Activated T-helper 1 cell treated with anti-CD3 and anti-CD28 coated beads, Interleukin-2, amount 50 U/mL, for 16 hours (primary cell): ENCODE results near the gene GRWD1.

ENCODE experiments used
- DNase-seq, 2 donors: peaks; one replicate each; pipeline ENCODE4 v3.0.0-alpha.2; 2020; ENCODE audit warnings: low read depth in 1 of 2, low spot score in 1 of 2

Gene GRWD1

GRCh38 chr19:48496959-48497727 lies 51.4 kb downstream of the GRWD1 start:
- no peak for DNase-seq

- no peak for DNase-seq
These were observed 52.2 kb downstream of the GRWD1 start for GRCh38 chr19:48497728-48498594.

DNA sequence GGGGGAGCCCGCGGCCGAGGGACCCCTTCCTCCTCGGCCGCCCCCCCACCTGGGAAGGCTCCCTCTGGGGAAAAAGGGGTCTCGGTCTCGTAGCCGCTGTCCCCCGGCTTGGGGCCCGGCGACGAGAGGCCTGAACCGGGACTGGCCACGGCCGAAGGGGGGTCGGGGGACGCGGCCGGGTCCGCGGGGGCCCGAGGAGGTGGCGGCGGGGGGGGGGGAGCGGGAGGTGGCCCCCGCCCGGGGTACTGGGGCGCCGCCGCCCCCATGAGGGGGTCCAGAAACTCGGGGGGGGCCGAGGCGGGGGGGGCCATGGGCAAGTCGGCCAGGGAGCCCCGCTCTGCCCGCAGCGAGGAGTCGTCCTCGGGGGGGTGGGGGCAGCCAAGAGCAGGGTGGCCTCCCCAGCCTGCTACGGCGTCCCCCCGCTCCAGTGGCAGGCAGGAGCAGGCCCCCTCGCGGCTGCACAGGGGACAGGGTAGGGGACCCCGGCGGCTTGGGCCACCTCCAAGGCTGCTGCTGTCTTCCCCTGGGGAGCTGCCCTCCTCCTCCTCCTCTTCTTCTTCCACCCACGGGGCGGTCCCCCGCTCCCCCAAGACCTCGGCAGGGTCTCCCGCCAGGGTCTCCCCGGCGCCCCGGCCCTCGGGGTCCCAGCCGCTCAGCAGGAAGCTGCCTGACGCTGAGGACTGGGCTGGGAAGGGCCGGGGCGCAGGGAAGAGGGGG lies 53.0 kb downstream of the GRWD1 start:
- no peak for DNase-seq

DNA sequence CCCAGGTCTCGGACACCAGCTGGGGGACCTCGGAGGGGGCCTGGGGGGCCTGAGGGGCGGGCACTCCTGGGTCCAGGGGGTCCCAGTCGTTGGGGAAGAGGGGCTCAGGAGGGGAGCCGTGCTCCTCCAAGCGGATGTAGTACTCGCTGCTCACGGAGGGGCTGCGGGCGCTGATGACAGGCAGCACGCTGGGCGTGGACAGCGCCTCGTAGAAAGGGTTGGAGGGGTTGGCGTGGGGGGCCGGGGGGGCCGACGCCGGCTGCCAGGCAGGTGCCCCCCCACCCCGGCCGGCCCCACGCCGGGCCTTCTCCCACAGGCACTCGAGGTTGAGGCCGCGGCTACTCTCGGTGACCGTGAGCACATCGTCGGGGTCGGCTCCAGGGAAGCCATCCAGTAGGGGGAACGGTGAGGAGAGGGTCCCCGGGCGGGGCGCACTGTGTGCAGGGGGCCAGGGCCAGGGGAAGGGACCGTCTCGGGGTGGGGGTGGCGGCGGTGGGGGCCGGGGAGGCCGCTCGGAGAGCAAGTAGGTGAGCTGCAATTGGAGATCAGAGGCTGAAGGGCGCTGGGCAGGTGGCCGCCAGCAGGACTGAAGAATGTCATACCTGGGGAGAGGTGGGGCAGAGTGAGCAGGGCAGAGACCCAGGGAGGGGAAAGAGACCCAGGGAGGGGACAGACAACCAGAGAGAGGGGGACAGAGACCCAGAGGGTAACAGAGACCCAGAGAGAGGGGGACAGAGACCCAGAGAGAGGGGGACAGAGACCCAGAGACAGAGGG lies 53.7 kb downstream of the GRWD1 start:
- DNase-seq, result no peak

- DNase-seq, result no peak
These were observed 55.2 kb downstream of the GRWD1 start for GRCh38 chr19:48500830-48501493.

DNA sequence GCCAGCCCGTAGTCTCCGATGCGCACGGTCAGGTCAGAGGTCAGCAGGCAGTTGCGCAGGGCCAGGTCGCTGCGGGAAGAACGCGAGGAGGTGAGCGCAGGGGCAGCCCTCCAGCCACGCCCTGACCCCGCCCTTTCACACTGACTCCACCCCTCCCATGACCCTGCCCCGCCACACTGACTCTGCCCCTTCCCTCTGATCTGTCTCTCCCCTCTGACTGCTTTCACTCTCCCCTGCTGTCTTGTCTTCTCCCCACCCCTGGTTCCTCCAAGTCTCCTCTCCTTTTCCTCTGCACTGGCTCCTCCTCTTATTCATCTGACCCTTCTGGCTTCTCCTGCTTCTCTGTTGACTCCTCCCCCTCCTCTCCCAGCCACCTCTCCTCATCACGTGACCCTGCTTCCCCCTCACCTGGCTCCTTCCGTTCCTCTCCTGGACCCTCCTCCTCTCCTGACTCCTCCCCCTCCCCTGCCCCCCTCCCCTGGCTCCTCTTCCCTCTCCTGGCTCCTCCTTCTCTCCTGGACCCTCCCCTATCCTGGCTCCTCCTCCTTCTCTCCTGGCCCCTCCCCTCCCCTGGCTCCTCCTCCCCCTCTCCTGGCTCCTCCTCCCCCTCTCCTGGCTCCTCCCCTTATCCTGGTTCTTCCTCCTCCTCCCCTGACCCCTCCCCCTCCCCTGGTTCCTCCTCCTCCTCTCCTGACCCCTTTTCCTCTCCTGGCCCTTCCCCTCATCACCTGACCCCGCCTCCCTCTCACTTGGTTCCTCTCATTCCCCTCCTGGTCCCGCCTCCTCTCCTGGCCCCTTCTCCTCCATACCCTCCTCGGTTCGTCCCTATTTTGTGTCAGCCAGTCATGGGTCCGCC lies 55.9 kb downstream of the GRWD1 start:
- no peak for DNase-seq

- no peak for DNase-seq
These were observed 56.7 kb downstream of the GRWD1 start for GRCh38 chr19:48502350-48503018.

DNA sequence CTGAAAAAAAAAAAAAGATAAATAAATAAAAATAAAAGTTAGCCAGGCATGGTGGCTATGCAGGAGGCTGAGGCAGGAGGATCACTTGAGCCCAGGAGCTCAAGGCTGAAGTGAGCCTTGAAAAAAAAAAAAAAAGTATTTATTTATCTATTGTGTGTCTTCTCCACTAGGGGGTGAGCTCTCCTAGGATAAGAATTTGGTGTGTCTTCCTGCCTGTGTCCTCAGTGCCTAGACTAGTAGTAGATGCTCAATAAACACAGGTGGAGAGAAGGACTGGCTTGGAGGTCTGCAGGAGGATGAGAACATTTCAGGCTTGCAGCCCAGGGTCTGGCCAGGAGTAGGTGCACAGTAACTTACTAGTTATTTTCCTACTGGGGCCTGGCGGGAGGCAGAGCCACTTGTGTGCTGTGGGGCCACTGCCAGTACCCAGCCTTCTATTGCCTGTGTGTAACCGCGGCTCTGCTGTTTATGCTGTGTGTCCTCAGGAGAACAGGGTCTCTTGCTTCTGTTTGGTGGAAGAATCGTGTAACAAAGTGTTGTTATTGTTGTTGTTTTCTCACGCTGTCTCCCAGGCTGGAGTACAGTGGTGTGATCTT lies 60.5 kb downstream of the GRWD1 start:
- DNase-seq, result no peak
